Measurements from ENCODE around the gene SOX3. TPM values are rescaled to one million over a fixed set of nuclear protein-coding genes. Genes with fewer than 3 reads are reported as not detected.

The SOX3 gene
- total RNA-seq (2022) (not detected in 2 replicates), Bru-seq, nascent RNA (not detected), BruChase-seq, experiment 1, labeled RNA remaining after a 6-hour chase (not detected), BruChase-seq, experiment 2, labeled RNA remaining after a 2-hour chase (not detected)
- long read RNA-seq = 0 reads

DNA sequence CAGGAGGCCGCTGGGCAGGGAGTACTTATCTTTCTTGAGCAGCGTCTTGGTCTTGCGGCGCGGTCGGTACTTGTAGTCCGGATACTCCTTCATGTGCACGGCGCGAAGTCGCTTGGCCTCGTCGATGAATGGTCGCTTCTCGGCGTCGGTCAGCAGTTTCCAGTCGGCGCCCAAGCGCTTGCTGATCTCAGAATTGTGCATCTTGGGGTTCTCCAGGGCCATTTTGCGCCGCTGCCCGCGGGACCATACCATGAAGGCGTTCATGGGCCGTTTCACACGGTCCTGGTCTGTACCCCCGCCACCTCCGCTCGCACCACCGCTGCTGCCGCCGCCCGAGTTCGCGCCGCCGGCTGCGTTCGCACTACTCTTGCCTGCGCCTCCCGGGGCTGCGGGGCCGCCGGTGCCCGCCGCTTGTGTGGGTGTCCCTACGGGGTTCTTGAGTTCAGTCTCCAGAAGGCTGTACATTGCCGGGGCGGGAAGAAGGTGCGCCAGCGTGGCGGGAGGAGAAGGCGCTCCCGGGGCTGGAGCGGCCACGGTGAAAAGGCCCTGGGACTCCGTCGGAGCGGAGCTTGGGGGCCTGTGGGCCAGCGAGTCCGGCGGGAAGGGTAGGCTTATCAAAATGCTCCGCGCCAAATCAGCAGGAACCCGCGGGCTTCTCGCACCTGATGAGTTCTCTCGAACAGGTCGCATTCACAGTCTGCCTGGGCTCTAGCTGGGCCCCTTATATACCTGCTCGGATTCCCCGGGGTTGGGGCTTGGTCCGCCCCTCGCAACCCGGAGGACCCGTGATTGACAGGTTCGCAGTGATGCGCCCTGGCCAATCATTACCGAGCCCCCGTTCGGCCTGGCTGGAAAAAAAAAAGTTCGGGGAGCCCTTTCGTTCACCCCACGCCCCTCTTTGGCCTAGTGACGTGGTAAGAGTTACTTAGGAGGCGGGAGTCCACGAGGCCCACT is at the start of gene SOX3:
Gene SOX3, minus strand, starts transcription at position 699 of the 954 bp plus-strand sequence. Its CDS starts 9 bp downstream, at position 690.
- Mint-ChIP-seq H3K4me1 (ENCODE audit: insufficient read depth, unreplicated experiment) (peaks cover 6% of the 10 kb centered on the region), H3K36me3 (ENCODE audit: insufficient read depth, unreplicated experiment) (no peaks in the 10 kb centered on the region), H3K9me3 (ENCODE audit: unreplicated experiment) (no peaks in the 10 kb centered on the region), H3K4me3 (ENCODE audit: unreplicated experiment) (no peak within 1 kb of the TSS), H3K27me3 (ENCODE audit: insufficient read depth, unreplicated experiment) (no peaks in the 10 kb centered on the region), H3K27ac (ENCODE audit: low read depth, unreplicated experiment) (no peak within 1 kb of the TSS)
- DNase-seq (ENCODE audit: unreplicated experiment) = no peak
- no peak for TF ChIP-seq CTCF (IDR thresholded peaks at IDR 0.05; ENCODE audit: unreplicated experiment)
- intact Hi-C loops (cut with micrococcal nuclease) = no loop called here
- CTCF ChIA-PET = no interaction called here
- POLR2A ChIA-PET = no interaction called here
- BruUV-seq (replicated peaks) = no TSS peak

- no TSS peak for BruUV-seq (replicated peaks)
- H3K4me1 Mint-ChIP-seq (ENCODE audit: insufficient read depth, unreplicated experiment) = no peaks in the 10 kb centered on the region
- H3K36me3 Mint-ChIP-seq (ENCODE audit: insufficient read depth, unreplicated experiment) = no peaks in the 10 kb centered on the region
- H3K9me3 Mint-ChIP-seq (ENCODE audit: unreplicated experiment) = no peaks in the 10 kb centered on the region
- ChIA-PET POLR2A (no interaction called here), CTCF (interaction anchor here (1.7 kb wide), 1 partner anchor 407 kb away, joined by 3 read pairs; no protein-coding TSS in a partner anchor)
- H3K27ac Mint-ChIP-seq (ENCODE audit: low read depth, unreplicated experiment) = no peak overlapping the region
- no peak for TF ChIP-seq CTCF (IDR thresholded peaks at IDR 0.05; ENCODE audit: unreplicated experiment)
- no peak for DNase-seq (ENCODE audit: unreplicated experiment)
- intact Hi-C loops (cut with micrococcal nuclease) = no loop called here
- H3K4me3 Mint-ChIP-seq (ENCODE audit: unreplicated experiment) = no peak overlapping the region
- H3K27me3 Mint-ChIP-seq (ENCODE audit: insufficient read depth, unreplicated experiment) = peaks cover 79% of the 10 kb centered on the region
These were observed 44.1 kb upstream of the SOX3 start for GRCh38 chrX:140548985-140549384.

- TF ChIP-seq CTCF (IDR thresholded peaks at IDR 0.05; ENCODE audit: unreplicated experiment) = peak; percentile 14
- peaks cover 17% of the 10 kb centered on the region for H3K4me1 Mint-ChIP-seq (ENCODE audit: insufficient read depth, unreplicated experiment)
- no peak overlapping the region for H3K27ac Mint-ChIP-seq (ENCODE audit: low read depth, unreplicated experiment)
These were observed 21.3 kb upstream of the SOX3 start for GRCh38 chrX:140526171-140526570.

GRCh38 chrX:140525448-140525847 is 20.6 kb upstream of the SOX3 start:
- no TSS peak for BruUV-seq (replicated peaks)
- TF ChIP-seq CTCF (IDR thresholded peaks at IDR 0.05; ENCODE audit: unreplicated experiment) = no peak
- intact Hi-C loops (cut with micrococcal nuclease) = no loop called here
- Mint-ChIP-seq H3K27ac (ENCODE audit: low read depth, unreplicated experiment) (peak overlapping the region; percentile 74), H3K4me1 (ENCODE audit: insufficient read depth, unreplicated experiment) (peaks cover 21% of the 10 kb centered on the region), H3K9me3 (ENCODE audit: unreplicated experiment) (no peaks in the 10 kb centered on the region), H3K4me3 (ENCODE audit: unreplicated experiment) (no peak overlapping the region), H3K36me3 (ENCODE audit: insufficient read depth, unreplicated experiment) (no peaks in the 10 kb centered on the region), H3K27me3 (ENCODE audit: insufficient read depth, unreplicated experiment) (peaks cover 5% of the 10 kb centered on the region)
- CTCF ChIA-PET = interaction anchor here (1.1 to 1.2 kb wide), 2 partner anchors 47 to 469 kb away, joined by 3 read pairs; no protein-coding TSS in a partner anchor
- POLR2A ChIA-PET = interaction anchor here (0.6 to 0.7 kb wide), 2 partner anchors 18 to 1383 kb away, joined by 3 read pairs; no protein-coding TSS in a partner anchor
- DNase-seq (ENCODE audit: unreplicated experiment) = peak; percentile 79

More at GRCh38 chrX:140526171-140526570, 21.3 kb upstream of the SOX3 start:
- BruUV-seq (replicated peaks) = no TSS peak
- DNase-seq (ENCODE audit: unreplicated experiment) = peak; percentile 45
- POLR2A ChIA-PET = no interaction called here
- CTCF ChIA-PET = interaction anchor here (0.6 to 1.2 kb wide), 3 partner anchors 129 to 469 kb away, joined by 3 read pairs; no protein-coding TSS in a partner anchor
- Mint-ChIP-seq H3K36me3 (ENCODE audit: insufficient read depth, unreplicated experiment) (no peaks in the 10 kb centered on the region), H3K4me3 (ENCODE audit: unreplicated experiment) (peak overlapping the region; percentile 29), H3K27me3 (ENCODE audit: insufficient read depth, unreplicated experiment) (no peaks in the 10 kb centered on the region), H3K9me3 (ENCODE audit: unreplicated experiment) (no peaks in the 10 kb centered on the region)
- intact Hi-C loops (cut with micrococcal nuclease) = loop anchor here (1.0 kb wide), 1 partner anchor 135 kb away; no protein-coding TSS in a partner anchor

All from MCF 10A (cell line).